Measurements from ENCODE around the gene BAG3.
A peak's percentile ranks its signal among the peaks of the same experiment; 100 is the strongest.

BAG3 gene

GRCh38 chr10:119650692-119651513 lies at the start of gene BAG3:
Gene BAG3 (plus strand): TSS chr10:119651380. CDS start chr10:119651676, 296 bp downstream.
- Histone ChIP-seq H3K4me3 (peak within 1 kb of the TSS; percentile 94 to 98), H3K9me3 (no peaks in the 10 kb centered on the region), H3K4me1 (peaks cover 3 to 35% (median 26%) of the 10 kb centered on the region in 4 donors), H3K27ac (peak within 1 kb of the TSS; percentile 98 to 100), H3K27me3 (no peaks in the 10 kb centered on the region), H3K36me3 (no peaks in the 10 kb centered on the region)
- intact Hi-C loops (cut with DNase I; ENCODE audit: low total_unique reads) = loop anchor here (5.0 kb wide), 1 partner anchor 54 kb away; the partner anchor contains the start of gene TIAL1
- DNase-seq = peak; percentile 97
- no peak for TF ChIP-seq CTCF (IDR thresholded peaks at IDR 0.05)

GRCh38 chr10:119602241-119603095 lies 48.7 kb upstream of the BAG3 start:
- intact Hi-C loops (cut with DNase I; ENCODE audit: low total_unique reads) = no loop called here
- H3K27ac ChIP-seq = no peak overlapping the region
- DNase-seq = no peak

GRCh38 chr10:119604468-119604867 lies 46.7 kb upstream of the BAG3 start:
- Histone ChIP-seq H3K27ac (no peak overlapping the region), H3K27me3 (no peaks in the 10 kb centered on the region), H3K9me3 (no peaks in the 10 kb centered on the region), H3K36me3 (no peaks in the 10 kb centered on the region), H3K4me1 (peaks cover 0 to 6% (median 3%) of the 10 kb centered on the region in 4 donors), H3K4me3 (no peak overlapping the region)
- no peak for DNase-seq
- no peak for TF ChIP-seq CTCF (IDR thresholded peaks at IDR 0.05)
- intact Hi-C loops (cut with DNase I; ENCODE audit: low total_unique reads) = no loop called here

More at GRCh38 chr10:119602241-119603095, 48.7 kb upstream of the BAG3 start:
- H3K27me3 ChIP-seq = no peaks in the 10 kb centered on the region
- no peaks in the 10 kb centered on the region for H3K9me3 ChIP-seq
- no peaks in the 10 kb centered on the region for H3K36me3 ChIP-seq
- H3K4me1 ChIP-seq = peaks cover 0 to 3% (median 2%) of the 10 kb centered on the region in 4 donors
- TF ChIP-seq CTCF (IDR thresholded peaks at IDR 0.05) = peak in 1 of 2 experiments; percentile 22
- H3K4me3 ChIP-seq = no peak overlapping the region

GRCh38 chr10:119608316-119609155 lies 42.6 kb upstream of the BAG3 start:
- Histone ChIP-seq H3K4me1 (peaks cover 0 to 6% (median 3%) of the 10 kb centered on the region in 4 donors), H3K36me3 (no peaks in the 10 kb centered on the region), H3K27ac (no peak overlapping the region), H3K9me3 (no peaks in the 10 kb centered on the region), H3K4me3 (peak overlapping the region in 1 of 2 donors; percentile 10), H3K27me3 (no peaks in the 10 kb centered on the region)
- TF ChIP-seq CTCF (IDR thresholded peaks at IDR 0.05) = peak; percentile 59 to 73
- peak in 1 of 2 donors; percentile 43 for DNase-seq
- intact Hi-C loops (cut with DNase I; ENCODE audit: low total_unique reads) = no loop called here

GRCh38 chr10:119609516-119609915 lies 41.7 kb upstream of the BAG3 start:
- H3K27me3 ChIP-seq = no peaks in the 10 kb centered on the region
- intact Hi-C loops (cut with DNase I; ENCODE audit: low total_unique reads) = no loop called here
- peaks cover 0 to 6% (median 3%) of the 10 kb centered on the region in 4 donors for H3K4me1 ChIP-seq
- no peak for TF ChIP-seq CTCF (IDR thresholded peaks at IDR 0.05)
- H3K27ac ChIP-seq = no peak overlapping the region
- DNase-seq = no peak
- no peaks in the 10 kb centered on the region for H3K36me3 ChIP-seq
- H3K9me3 ChIP-seq = no peaks in the 10 kb centered on the region
- H3K4me3 ChIP-seq = no peak overlapping the region
